GM18499 (cell line): Measurements from ENCODE around the gene KHDRBS1.
A peak's percentile ranks its signal among the peaks of the same experiment; 100 is the strongest.
"Not testable (repeated sequence)": the region's sequence is repeated elsewhere in the genome, so short reads cannot be mapped to it uniquely, and the experiment has no call there.

Experiments
- ATAC-seq: cut with Tn5 transposase; IDR thresholded peaks from one replicate; pipeline ENCODE4 v1.9.1; 2021; ENCODE audit warnings: moderate number of reproducible peaks; ENCODE audit not compliant: insufficient read depth, unreplicated experiment

KHDRBS1 gene

GRCh38 chr1:32010246-32010645 lies 3.4 kb upstream of the KHDRBS1 start:
- ATAC-seq = no peak

GRCh38 chr1:32012709-32013385 lies 821 bp upstream of the KHDRBS1 start:
- no peak for ATAC-seq

GRCh38 chr1:32014199-32014947 lies 705 bp downstream of the KHDRBS1 start:
- ATAC-seq = peak; percentile 8

- ATAC-seq = no peak
Measured at GRCh38 chr1:32014948-32015273, 1.2 kb downstream of the KHDRBS1 start.

- no peak for ATAC-seq
Measured at GRCh38 chr1:32020339-32020738, 6.7 kb downstream of the KHDRBS1 start.

- not testable (repeated sequence) for ATAC-seq
Measured at GRCh38 chr1:32021574-32022018, 7.9 kb downstream of the KHDRBS1 start.

- ATAC-seq = no peak
Measured at GRCh38 chr1:32023351-32023750, 9.7 kb downstream of the KHDRBS1 start.

GRCh38 chr1:32025515-32025914 lies 11.8 kb downstream of the KHDRBS1 start:
- no peak for ATAC-seq

GRCh38 chr1:32028746-32029145 lies 15.1 kb downstream of the KHDRBS1 start:
- no peak for ATAC-seq

GRCh38 chr1:32031578-32032274 lies 18.1 kb downstream of the KHDRBS1 start:
- ATAC-seq = no peak

GRCh38 chr1:32032275-32032615 lies 18.6 kb downstream of the KHDRBS1 start:
- no peak for ATAC-seq

GRCh38 chr1:32035119-32035518 lies 21.5 kb downstream of the KHDRBS1 start:
- ATAC-seq = no peak

GRCh38 chr1:32040711-32041110 lies 27.0 kb downstream of the KHDRBS1 start:
- no peak for ATAC-seq

GRCh38 chr1:32042330-32042729 lies 28.7 kb downstream of the KHDRBS1 start:
- ATAC-seq = no peak

- ATAC-seq = no peak
Measured at GRCh38 chr1:32044234-32044633, 30.6 kb downstream of the KHDRBS1 start.

GRCh38 chr1:32045772-32046171 lies 32.1 kb downstream of the KHDRBS1 start:
- no peak for ATAC-seq

- no peak for ATAC-seq
Measured at GRCh38 chr1:32047701-32048100, 34.0 kb downstream of the KHDRBS1 start.

- no peak for ATAC-seq
Measured at GRCh38 chr1:32048440-32048839, 34.8 kb downstream of the KHDRBS1 start.

- no peak for ATAC-seq
Measured at GRCh38 chr1:32051706-32052105, 38.0 kb downstream of the KHDRBS1 start.

- ATAC-seq = no peak
Measured at GRCh38 chr1:32052887-32053286, 39.2 kb downstream of the KHDRBS1 start.

GRCh38 chr1:32055416-32055815 lies 41.7 kb downstream of the KHDRBS1 start:
- no peak for ATAC-seq
